CD4-positive, alpha-beta T cell treated with Interleukin-21 for 1 hour (primary cell): ENCODE data around the gene SLC25A10.

Source experiments
- DNase-seq: peaks from one replicate; pipeline ENCODE4 v3.0.0-alpha.2; 2020

The SLC25A10 gene

GRCh38 chr17:81706757-81707624 is 5.1 kb upstream of the SLC25A10 start:
- no peak for DNase-seq

- DNase-seq = no peak
These were observed 4.1 kb upstream of the SLC25A10 start for GRCh38 chr17:81707725-81708646.

GRCh38 chr17:81708739-81709185 is 3.3 kb upstream of the SLC25A10 start:
- DNase-seq = no peak

GRCh38 chr17:81710514-81711308 is 1.4 kb upstream of the SLC25A10 start:
- DNase-seq = no peak

- DNase-seq = no peak
These were observed 452 bp downstream of the SLC25A10 start for GRCh38 chr17:81712468-81713003.

GRCh38 chr17:81713004-81713555 is 996 bp downstream of the SLC25A10 start:
- no peak for DNase-seq

- DNase-seq = no peak
These were observed 1.7 kb downstream of the SLC25A10 start for GRCh38 chr17:81713556-81714411.

GRCh38 chr17:81714412-81715106 is 2.5 kb downstream of the SLC25A10 start:
- DNase-seq = no peak

GRCh38 chr17:81715107-81715871 is 3.2 kb downstream of the SLC25A10 start:
- DNase-seq = no peak

- no peak for DNase-seq
These were observed 4.0 kb downstream of the SLC25A10 start for GRCh38 chr17:81715872-81716673.

- DNase-seq = no peak
These were observed 4.6 kb downstream of the SLC25A10 start for GRCh38 chr17:81716674-81716996.

- no peak for DNase-seq
These were observed 5.1 kb downstream of the SLC25A10 start for GRCh38 chr17:81717049-81717765.

GRCh38 chr17:81717766-81718089 is 5.6 kb downstream of the SLC25A10 start:
- no peak for DNase-seq

GRCh38 chr17:81719410-81720266 is 7.6 kb downstream of the SLC25A10 start:
- DNase-seq = no peak

GRCh38 chr17:81720267-81721071 is 8.4 kb downstream of the SLC25A10 start:
- no peak for DNase-seq
